ENCODE measurements around the gene UQCC2.

DNA sequence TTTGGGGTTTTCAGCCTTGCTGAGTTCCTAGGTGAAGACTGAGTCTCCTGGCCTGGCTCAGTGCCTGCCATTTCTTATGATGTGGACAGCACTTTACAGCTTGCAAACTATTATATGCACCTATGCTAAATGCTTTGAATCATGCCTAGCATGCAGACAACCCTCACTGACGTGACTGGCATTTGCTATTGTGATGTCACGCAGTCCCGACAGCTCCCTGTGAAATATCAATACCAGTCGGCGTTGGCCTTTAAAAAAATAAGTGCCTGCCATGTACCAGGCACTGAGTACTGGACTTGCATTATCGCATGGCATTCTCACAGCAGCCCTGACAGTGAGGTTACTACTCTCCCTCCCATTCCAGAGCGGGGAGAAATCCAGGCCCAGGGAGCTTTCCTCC, 35.5 kb downstream of the UQCC2 start:
- TF ChIP-seq, protein P1, sequence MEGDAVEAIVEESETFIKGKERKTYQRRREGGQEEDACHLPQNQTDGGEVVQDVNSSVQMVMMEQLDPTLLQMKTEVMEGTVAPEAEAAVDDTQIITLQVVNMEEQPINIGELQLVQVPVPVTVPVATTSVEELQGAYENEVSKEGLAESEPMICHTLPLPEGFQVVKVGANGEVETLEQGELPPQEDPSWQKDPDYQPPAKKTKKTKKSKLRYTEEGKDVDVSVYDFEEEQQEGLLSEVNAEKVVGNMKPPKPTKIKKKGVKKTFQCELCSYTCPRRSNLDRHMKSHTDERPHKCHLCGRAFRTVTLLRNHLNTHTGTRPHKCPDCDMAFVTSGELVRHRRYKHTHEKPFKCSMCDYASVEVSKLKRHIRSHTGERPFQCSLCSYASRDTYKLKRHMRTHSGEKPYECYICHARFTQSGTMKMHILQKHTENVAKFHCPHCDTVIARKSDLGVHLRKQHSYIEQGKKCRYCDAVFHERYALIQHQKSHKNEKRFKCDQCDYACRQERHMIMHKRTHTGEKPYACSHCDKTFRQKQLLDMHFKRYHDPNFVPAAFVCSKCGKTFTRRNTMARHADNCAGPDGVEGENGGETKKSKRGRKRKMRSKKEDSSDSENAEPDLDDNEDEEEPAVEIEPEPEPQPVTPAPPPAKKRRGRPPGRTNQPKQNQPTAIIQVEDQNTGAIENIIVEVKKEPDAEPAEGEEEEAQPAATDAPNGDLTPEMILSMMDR (conservative IDR thresholded peaks at IDR 0.05 in 1 of 2, IDR thresholded peaks at IDR 0.05 in 1 of 2; ENCODE audit: extremely low read depth in 1 of 2, insufficient read depth in 1 of 2, low read depth in 1 of 2, low read length in 2 of 2) = no peak
- no peak for TF ChIP-seq EZH2 (IDR thresholded peaks at IDR 0.05; ENCODE audit: borderline replicate concordance, low read length)

Measured in mammary epithelial cell (primary cell).